GM12874 (cell line): ENCODE measurements around the gene LAMTOR5.

ENCODE experiments used
- CTCF ChIP-seq: IDR thresholded peaks from 2 replicates; pipeline ENCODE4 v1.5.1; 2011; ENCODE audit warnings: low read depth, mild to moderate bottlenecking, control low read depth, low read length, moderate library complexity; ENCODE audit not compliant: insufficient read depth

LAMTOR5 gene

GRCh38 chr1:110434946-110435345 is 27.5 kb upstream of the LAMTOR5 start:
- no peak for TF ChIP-seq CTCF

GRCh38 chr1:110433803-110434202 is 26.3 kb upstream of the LAMTOR5 start:
- TF ChIP-seq CTCF: 0 out of 2 replicates have a peak, but pooled peaks have one; percentile 16

- no peak for TF ChIP-seq CTCF
Measured at GRCh38 chr1:110433213-110433612, 25.7 kb upstream of the LAMTOR5 start.

- TF ChIP-seq CTCF: no peak
Measured at GRCh38 chr1:110430901-110431300, 23.4 kb upstream of the LAMTOR5 start.

GRCh38 chr1:110430366-110430765 is 22.9 kb upstream of the LAMTOR5 start:
- no peak for TF ChIP-seq CTCF

- no peak for TF ChIP-seq CTCF
Measured at GRCh38 chr1:110428946-110429345, 21.5 kb upstream of the LAMTOR5 start.

GRCh38 chr1:110426854-110427253 is 19.4 kb upstream of the LAMTOR5 start:
- TF ChIP-seq CTCF: no peak
